ENCODE results near the gene SPAG9. TPM values are rescaled to one million over a fixed set of nuclear protein-coding genes. Genes with fewer than 3 reads are reported as not detected.

Gene SPAG9
- total and polyA plus RNA-seq, 2 experiments from 2014 or later, result 13.7 to 45.0 TPM

- TF ChIP-seq ZNF462 (CRISPR knock-in tag; IDR thresholded peaks at IDR 0.05) (no peak), STAT1 (IDR thresholded peaks at IDR 0.05; ENCODE audit: unreplicated experiment) (no peak), NANOG (IDR thresholded peaks at IDR 0.05; ENCODE audit: borderline replicate concordance) (no peak), JUNB (IDR thresholded peaks at IDR 0.05; ENCODE audit: unreplicated experiment) (no peak)
Measured at GRCh38 chr17:50972577-50972976, 148.1 kb downstream of the SPAG9 start (continued).

- Histone ChIP-seq H3K9me2 (ENCODE audit: insufficient read depth) (no peaks in the 10 kb centered on the region), H2AFZ (no peak overlapping the region), H3K27me3 (ENCODE audit: insufficient read depth) (no peaks in the 10 kb centered on the region), H3F3A (replicated peaks; ENCODE audit: low read depth) (no peaks in the 10 kb centered on the region), H3K4me2 (no peak overlapping the region), H3K79me2 (replicated peaks; ENCODE audit: insufficient read depth) (no peaks in the 10 kb centered on the region), H4K20me1 (replicated peaks; ENCODE audit: insufficient read depth) (no peaks in the 10 kb centered on the region), H3K4me3 (no peak overlapping the region), H3K36me3 (ENCODE audit: insufficient read depth) (peaks cover 10% of the 10 kb centered on the region; the same call in 1 of the 2 replicates), H3K27ac (ENCODE audit: low read depth) (no peak overlapping the region), H3K4me1 (ENCODE audit: insufficient read depth) (no peaks in the 10 kb centered on the region)
- peaks cover 4% of the 10 kb centered on the region for H3K27me3 Mint-ChIP-seq (ENCODE audit: insufficient read depth, low read depth, poor library complexity)
- peaks cover 10% of the 10 kb centered on the region; the same call in 2 of the 3 replicates for H3K36me3 Mint-ChIP-seq (ENCODE audit: low read depth)
- H3K9me3 Mint-ChIP-seq, result no peaks in the 10 kb centered on the region
- H3K4me1 Mint-ChIP-seq, result no peaks in the 10 kb centered on the region
- DNase-seq (ENCODE audit: low spot score) (no peak), ATAC-seq (no peak)
- no peak overlapping the region for H3K4me3 Mint-ChIP-seq
- peak overlapping the region; percentile 43 for H3K27ac Mint-ChIP-seq
- TF ChIP-seq POLR2AphosphoS5 (IDR thresholded peaks at IDR 0.05; ENCODE audit: low read depth) (no peak), CTCF (conservative IDR thresholded peaks at IDR 0.05; ENCODE audit: low read depth in 2 of 2) (no peak), ZNF114 (CRISPR knock-in tag; IDR thresholded peaks at IDR 0.05) (no peak), ZNF462 (CRISPR knock-in tag; IDR thresholded peaks at IDR 0.05) (no peak)
Measured at GRCh38 chr17:50967795-50968194, 152.9 kb downstream of the SPAG9 start.
